LNCaP clone FGC (cell line): Measurements from ENCODE around the gene LARGE1.

Experiments
- DNase-seq: peaks from one replicate; pipeline ENCODE4 v3.0.0-alpha.2; 2011; ENCODE audit warnings: low read depth
- H3K4me3 ChIP-seq: 2 replicates; pipeline ENCODE4 v1.5.1; 2011; ENCODE audit warnings: mild to moderate bottlenecking, low read depth, low read length, control low read depth
- TF ChIP-seq, protein P1 (sequence below): IDR thresholded peaks from 2 replicates; pipeline ENCODE4 v1.5.1; 2012; ENCODE audit warnings: mild to moderate bottlenecking; ENCODE audit not compliant: control insufficient read depth, insufficient read depth; ENCODE audit errors: extremely low read depth

The LARGE1 gene

DNA sequence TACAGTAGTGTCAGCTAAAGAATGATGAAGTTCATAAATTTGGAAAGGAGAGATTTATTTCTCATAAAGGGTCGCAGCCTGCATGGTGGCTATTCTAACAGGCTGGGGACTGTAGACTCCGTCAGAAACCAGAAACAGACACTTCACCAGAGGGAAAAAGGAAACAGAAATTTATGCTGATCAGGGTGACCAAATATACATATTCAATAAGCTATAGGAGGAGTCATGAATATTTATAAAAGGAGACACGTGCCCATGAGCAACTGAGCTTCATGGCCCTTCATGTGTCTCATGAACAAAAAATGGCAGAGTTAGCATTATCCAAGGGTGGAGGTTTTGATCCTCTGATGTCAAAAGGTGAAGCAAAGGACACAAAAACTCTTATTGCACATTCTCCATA is 392.1 kb downstream of the LARGE1 start:
- no peak for DNase-seq
- TF ChIP-seq, protein P1, sequence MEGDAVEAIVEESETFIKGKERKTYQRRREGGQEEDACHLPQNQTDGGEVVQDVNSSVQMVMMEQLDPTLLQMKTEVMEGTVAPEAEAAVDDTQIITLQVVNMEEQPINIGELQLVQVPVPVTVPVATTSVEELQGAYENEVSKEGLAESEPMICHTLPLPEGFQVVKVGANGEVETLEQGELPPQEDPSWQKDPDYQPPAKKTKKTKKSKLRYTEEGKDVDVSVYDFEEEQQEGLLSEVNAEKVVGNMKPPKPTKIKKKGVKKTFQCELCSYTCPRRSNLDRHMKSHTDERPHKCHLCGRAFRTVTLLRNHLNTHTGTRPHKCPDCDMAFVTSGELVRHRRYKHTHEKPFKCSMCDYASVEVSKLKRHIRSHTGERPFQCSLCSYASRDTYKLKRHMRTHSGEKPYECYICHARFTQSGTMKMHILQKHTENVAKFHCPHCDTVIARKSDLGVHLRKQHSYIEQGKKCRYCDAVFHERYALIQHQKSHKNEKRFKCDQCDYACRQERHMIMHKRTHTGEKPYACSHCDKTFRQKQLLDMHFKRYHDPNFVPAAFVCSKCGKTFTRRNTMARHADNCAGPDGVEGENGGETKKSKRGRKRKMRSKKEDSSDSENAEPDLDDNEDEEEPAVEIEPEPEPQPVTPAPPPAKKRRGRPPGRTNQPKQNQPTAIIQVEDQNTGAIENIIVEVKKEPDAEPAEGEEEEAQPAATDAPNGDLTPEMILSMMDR = no peak
- no peak overlapping the region for H3K4me3 ChIP-seq

DNA sequence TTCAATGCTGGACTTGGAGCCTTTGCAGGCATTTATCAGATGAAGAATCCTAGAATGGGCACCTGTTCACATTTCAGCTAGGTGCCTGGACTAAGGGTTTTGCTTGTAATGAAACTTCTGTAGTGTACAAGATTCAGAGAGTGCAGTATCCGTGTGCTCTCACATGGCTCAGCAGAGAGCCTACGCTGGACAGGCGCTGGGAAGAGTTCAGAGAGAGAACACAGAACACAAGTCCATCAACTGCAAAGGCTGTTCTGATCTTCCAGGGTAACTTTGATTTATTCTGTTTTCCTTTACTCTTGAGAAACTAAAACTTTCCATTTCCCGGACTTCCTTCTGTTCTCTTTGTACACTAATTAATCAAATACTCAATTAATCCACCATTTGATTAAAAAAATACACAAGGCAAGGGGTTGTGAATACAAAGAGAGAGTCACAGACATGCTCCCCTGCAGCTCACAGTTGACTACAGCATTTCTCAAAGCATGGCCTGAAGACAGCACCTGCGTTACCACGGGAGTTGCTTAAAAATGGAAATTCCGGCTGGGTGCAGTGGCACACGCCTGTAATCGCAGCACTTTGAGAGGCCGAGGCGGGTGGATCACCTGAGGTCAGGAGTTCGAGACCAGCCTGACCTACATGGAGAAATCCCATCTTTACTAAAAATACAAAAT is 393.7 kb downstream of the LARGE1 start:
- no peak for DNase-seq
- no peak overlapping the region for H3K4me3 ChIP-seq
- TF ChIP-seq, protein P1 = no peak

DNA sequence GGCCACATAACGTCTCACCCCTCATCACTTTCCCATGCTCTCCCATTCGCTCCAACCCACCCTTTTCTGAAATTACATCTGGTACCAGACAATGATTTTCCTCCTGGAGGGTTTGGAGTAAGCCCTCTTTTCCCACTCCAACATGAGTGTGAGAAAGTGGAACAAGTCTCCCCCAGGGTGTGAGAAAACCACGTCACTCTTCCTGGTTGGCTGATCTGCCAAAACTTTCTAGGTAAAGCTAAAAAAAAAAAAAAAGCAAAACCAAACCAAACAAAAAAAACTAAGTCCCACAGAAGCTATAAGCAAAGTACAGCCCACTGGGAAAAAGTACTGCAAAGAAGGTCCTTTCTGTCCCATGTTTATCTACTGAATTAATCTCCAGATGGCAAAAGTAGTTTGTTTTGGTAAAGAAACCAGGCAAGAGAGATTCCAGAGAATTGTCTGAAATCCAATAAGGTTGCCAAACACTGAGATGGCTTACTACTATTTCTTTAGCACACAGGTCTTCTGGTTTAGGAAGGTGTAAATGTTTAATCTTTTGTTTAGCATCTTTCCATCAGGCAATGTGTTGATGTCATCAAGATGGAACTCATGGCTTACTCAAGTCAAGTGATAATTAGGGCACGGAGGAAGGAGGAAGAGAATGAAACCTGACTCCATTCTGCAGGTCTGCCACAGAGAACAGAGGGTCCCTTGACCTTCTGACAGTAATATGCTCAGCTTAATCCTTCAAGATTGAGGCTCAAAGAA is 395.6 kb downstream of the LARGE1 start:
- DNase-seq = no peak
- TF ChIP-seq, protein P1 = no peak
- H3K4me3 ChIP-seq = no peak overlapping the region

DNA sequence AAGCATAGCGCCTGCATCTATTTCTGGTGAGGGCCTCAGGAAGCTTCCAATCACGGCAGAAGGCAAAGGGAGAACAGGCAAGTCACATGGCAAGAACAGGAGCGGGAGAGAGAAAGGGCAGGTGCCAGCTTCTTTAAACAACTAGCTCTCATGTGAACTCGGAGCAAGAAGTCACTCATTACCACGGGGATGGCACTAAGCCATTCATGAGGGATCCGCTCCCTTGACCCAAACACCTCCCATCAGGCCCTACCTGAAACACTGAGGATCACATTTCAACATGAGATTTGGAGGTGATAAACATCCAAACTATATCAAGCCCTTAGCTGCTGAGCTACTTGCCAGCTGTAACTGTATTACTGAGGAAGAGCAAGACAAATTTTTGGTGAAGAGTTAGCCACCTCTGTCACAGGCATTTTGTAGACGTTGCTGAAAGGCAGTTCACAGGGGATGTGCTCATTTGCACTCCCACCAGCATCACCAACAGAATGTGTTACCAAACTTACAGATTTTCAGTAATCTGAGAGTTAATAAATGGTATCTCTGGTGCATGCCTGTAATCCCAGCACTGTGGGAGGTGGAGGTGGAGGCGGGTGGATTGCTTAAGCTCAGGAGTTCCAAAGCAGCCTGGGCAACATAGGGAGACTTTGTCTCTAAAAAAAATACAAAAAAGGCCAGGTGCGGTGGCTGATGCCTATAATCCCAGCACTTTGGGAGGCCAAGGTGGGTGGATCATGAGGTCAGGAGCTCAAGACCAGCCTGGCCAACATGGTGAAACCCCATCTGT is 398.2 kb downstream of the LARGE1 start:
- no peak for DNase-seq
- H3K4me3 ChIP-seq = no peak overlapping the region
- TF ChIP-seq, protein P1 = no peak

DNA sequence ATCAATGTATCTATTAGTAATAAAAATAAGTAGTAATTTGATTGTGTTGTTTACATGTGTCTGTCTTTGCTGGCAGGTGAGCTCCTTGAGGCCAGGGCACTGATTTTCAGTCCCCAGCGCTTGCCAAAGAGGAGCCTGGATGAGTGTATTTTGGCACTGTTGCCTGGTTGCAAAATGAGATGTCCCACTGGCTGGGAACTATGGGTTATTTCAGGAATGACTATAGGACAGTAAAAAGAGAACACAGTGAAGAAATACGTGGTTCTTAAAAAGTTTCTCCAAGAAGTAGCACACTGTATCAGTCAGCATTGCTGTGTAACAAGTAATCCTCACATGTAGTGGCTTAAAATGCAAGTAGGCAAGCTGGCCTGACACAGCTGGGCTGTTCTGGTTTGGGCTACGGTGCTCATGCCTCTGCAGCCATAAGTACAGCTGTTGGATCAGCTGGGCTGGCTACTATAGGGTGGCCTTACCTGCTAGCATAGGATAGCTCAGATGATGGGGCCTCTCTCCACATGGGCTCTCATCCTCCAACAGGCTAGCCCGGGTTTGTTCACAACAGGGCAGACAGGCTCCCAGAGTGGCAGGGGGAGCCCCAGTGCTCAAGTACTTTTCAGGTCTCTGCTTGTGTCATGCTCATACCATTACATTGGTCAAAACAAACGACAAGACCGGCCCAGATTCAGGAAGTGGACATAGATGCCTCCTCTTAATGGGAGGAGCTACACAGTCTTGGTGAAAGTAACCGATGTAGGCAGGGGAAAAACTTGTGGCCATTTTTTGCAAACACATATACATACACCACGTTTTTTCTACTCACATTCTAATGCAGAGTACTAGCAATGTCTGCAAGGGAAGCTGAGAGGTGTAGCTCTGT is 399.1 kb downstream of the LARGE1 start:
- H3K4me3 ChIP-seq = no peak overlapping the region
- TF ChIP-seq, protein P1 = no peak
- DNase-seq = no peak
